GM20000 (cell line): ENCODE measurements around the gene MAGI2.

Experiments used
- DNase-seq: peaks from one replicate; pipeline ENCODE4 v3.0.0; 2012; ENCODE audit warnings: low spot score
- TF ChIP-seq, protein P1 (sequence below): IDR thresholded peaks from 2 replicates; pipeline ENCODE4 v1.5.1; 2012; ENCODE audit warnings: mild to moderate bottlenecking, control low read depth; ENCODE audit errors: extremely low read depth, missing control alignments

Gene MAGI2

DNA sequence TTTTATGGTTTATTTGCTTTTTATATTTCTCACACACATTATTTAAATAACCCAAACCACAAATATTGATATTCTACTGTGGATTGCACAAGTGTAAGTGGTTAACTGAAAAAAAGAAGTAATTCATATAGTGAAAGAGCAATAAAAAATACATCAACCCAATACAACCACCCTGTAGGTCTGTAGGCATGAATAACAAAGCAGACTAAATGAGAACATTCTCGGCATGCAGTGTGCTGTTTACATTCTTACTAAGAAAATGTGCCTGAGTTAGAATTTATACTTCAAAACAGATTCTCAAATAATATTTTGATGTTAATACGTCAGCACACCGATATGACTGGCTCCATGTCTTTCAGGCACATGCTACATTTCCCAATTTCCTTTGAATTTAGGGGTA lies 660.8 kb downstream of the MAGI2 start:
- no peak for DNase-seq
- TF ChIP-seq, protein P1, sequence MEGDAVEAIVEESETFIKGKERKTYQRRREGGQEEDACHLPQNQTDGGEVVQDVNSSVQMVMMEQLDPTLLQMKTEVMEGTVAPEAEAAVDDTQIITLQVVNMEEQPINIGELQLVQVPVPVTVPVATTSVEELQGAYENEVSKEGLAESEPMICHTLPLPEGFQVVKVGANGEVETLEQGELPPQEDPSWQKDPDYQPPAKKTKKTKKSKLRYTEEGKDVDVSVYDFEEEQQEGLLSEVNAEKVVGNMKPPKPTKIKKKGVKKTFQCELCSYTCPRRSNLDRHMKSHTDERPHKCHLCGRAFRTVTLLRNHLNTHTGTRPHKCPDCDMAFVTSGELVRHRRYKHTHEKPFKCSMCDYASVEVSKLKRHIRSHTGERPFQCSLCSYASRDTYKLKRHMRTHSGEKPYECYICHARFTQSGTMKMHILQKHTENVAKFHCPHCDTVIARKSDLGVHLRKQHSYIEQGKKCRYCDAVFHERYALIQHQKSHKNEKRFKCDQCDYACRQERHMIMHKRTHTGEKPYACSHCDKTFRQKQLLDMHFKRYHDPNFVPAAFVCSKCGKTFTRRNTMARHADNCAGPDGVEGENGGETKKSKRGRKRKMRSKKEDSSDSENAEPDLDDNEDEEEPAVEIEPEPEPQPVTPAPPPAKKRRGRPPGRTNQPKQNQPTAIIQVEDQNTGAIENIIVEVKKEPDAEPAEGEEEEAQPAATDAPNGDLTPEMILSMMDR = no peak

DNA sequence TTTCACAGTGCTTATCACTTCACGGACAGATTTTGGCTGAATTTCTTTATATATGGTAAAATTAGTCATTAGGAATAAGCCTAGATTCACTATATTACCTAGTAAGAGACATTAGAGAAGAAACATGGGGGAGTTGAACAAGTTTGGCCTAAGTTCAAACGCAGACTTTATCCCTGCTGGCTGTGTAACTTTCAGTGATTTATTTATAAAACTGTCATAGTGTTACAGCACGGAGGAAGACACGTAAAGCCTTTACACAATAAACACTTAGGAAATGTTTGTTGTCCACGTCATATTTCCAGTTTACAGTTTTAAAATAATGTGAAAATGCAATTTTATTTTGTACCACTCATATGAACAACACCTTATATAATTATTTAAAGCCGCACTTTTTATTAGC lies 661.5 kb downstream of the MAGI2 start:
- TF ChIP-seq, protein P1 = no peak
- no peak for DNase-seq

DNA sequence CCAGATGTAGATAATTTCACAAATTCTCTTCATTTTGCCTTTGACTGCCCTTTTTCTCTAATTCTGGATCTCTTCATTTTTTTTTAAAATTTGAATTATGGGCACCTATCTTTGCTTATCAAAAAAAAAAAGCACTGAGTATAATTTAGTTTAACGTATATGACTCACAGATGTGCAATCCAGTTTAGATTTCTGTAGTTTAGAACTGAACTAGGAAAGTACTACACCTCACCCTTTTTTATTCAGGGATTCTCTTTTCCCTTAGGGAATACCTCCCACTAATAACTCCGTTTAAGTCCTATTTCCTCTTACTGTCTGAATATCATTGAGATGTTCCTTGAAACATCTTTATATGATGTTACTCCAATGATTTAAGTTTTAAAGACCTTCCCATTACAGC lies 665.0 kb downstream of the MAGI2 start:
- TF ChIP-seq, protein P1 = no peak
- no peak for DNase-seq

DNA sequence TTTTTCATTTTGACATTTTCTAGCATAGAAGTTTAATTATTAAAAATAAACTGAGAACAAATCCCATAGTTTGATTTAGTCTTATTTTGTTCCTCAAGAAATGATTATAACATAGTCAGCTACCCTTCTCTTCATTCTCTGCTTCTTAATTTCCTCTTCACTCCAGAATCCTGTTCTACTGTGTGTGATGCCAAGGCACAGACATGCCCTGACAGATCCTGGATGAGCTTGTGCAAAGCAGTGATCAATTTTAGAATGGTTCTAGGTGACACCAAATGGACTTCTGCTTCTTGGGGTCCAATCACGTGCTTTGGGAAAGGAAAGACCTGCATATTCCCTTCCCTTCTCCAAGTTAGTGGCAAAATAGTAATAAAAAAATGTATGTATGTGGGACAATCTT lies 665.6 kb downstream of the MAGI2 start:
- TF ChIP-seq, protein P1 = no peak
- no peak for DNase-seq

DNA sequence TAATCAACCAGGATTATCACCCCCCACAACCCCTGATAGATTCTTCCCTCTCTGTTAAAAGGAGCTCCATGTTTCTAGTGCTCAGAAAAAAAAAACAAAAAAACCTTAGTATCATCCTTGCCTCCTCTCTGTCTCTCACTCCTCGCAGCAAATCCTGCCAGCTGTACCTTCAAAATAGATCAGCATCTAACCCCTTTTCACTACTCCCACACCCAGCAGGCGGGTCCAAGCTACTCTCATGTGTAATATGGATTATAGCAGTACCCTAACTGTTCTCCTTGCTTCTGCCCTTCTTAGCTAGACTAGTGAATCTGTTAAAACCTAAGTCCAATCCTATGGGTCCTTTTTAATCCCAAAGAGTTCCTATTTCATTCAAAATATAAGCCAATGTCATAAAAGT lies 667.4 kb downstream of the MAGI2 start:
- no peak for DNase-seq
- TF ChIP-seq, protein P1 = no peak

DNA sequence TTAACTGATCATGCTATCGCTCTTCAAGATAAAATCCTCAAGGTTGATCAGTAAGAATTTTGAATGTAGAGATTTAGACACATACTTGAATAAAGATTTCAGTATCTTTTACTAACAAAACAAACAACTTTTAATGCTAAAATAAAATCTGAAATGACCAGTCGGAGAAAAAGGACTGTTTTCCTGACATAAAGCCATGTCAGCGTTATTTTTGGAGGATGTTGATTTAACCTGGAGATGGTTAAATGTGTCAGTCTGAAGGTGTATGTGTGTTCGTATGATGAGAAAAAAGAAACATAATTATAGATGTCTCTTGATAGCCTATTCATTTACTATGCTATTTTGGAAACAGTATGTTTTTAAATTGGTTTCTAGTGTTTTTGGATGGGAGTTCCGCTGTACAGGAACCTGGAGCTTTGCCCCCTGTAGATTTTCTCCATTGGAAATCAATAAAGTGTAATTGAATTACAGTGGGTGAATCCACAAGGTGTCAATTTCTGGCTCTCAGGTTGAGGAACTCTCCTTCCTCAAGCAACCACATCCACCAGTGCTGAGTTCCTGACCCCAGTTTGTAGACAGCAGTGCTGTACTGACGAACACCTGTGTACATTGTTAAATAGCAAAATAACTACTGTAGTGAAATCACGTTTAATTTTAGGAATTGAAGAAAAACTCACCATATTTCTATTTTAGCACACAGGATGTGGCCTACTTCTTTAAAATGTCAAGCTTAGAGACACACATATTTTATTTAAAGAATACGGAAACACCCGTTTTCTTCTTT lies 670.1 kb downstream of the MAGI2 start:
- TF ChIP-seq, protein P1 = no peak
- no peak for DNase-seq

DNA sequence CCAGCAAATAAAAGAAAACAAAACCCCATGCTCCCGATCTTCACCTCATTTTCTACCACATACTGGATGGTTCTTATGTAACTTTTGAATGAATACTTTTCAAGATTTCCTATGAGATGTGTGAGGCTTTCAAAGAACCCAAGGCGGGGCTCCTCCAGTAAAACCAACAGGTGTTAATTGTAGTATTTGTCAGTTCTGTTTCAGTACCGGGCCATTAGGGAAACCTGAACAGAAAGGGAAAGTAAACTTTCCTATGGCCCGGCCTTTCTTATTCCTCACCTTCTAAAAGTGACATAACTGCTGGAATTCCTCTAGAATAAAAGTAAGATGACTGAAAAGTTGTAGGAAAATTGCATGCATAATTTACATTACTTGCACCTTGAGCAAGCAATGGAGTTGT lies 672.9 kb downstream of the MAGI2 start:
- DNase-seq = no peak
- TF ChIP-seq, protein P1 = no peak
